DND-41 (cell line): ENCODE measurements around the gene SEBOX.

Experiments
- EZH2 ChIP-seq: IDR thresholded peaks from 3 replicates; pipeline ENCODE4 v1.6.1; 2012; ENCODE audit warnings: borderline replicate concordance, low read depth, mild to moderate bottlenecking, moderate library complexity, low read length, inconsistent platforms; ENCODE audit not compliant: severe bottlenecking
- TF ChIP-seq, protein P1 (sequence below): IDR thresholded peaks from 2 replicates; pipeline ENCODE4 v1.5.1; 2012; ENCODE audit warnings: borderline replicate concordance, low read length, moderate library complexity, mild to moderate bottlenecking; ENCODE audit not compliant: poor library complexity, severe bottlenecking; ENCODE audit errors: extremely low read depth

DNA sequence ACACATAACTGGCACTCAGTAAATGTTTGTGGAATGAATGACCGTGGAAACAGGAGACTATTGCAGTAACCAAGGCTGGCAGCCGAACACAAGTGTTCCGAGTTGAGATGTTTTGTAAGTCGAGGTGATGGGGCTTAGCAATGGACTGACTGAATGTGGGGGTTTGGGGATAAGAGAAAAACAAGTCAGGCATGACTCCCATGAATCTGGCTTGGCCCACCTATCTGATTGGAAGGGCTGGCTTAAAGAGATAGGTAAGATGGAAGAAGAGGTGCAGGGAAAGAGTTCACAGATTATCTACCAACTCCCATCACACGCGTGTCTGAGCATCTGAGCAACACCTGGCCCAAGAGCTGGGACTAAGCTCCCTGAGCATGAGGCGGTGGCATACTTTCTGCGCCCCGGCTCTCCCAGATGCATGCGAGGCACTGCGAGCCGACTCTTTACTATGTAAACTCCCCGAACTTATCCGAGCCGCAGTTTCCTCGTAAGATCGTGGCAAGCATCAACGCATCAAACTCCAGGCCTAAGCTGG lies 30.3 kb downstream of the SEBOX start:
- TF ChIP-seq, protein P1, sequence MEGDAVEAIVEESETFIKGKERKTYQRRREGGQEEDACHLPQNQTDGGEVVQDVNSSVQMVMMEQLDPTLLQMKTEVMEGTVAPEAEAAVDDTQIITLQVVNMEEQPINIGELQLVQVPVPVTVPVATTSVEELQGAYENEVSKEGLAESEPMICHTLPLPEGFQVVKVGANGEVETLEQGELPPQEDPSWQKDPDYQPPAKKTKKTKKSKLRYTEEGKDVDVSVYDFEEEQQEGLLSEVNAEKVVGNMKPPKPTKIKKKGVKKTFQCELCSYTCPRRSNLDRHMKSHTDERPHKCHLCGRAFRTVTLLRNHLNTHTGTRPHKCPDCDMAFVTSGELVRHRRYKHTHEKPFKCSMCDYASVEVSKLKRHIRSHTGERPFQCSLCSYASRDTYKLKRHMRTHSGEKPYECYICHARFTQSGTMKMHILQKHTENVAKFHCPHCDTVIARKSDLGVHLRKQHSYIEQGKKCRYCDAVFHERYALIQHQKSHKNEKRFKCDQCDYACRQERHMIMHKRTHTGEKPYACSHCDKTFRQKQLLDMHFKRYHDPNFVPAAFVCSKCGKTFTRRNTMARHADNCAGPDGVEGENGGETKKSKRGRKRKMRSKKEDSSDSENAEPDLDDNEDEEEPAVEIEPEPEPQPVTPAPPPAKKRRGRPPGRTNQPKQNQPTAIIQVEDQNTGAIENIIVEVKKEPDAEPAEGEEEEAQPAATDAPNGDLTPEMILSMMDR = no peak
- TF ChIP-seq EZH2 = no peak
